OCI-LY1 (cell line): ENCODE measurements around the gene FOXC1.

ENCODE experiments used
- H2AFZ ChIP-seq: fragments of 200-600 bp; sonication (generic), shearing (Covaris generic); 2 replicates; pipeline ENCODE4 v1.6.0; 2014; ENCODE audit warnings: antibody characterized with exemption, mild to moderate bottlenecking, low read length
- H3F3A ChIP-seq: fragments of 200-600 bp; sonication (generic), shearing (Covaris generic); 2 replicates; pipeline ENCODE4 v1.6.0; 2014; ENCODE audit warnings: mild to moderate bottlenecking, antibody characterized with exemption, low read length, moderate library complexity; ENCODE audit not compliant: insufficient read depth
- H3K27ac ChIP-seq: fragments of 200-600 bp; sonication (generic); 2 replicates; pipeline ENCODE4 v1.5.1; 2014; ENCODE audit warnings: low read length, mixed run types, mild to moderate bottlenecking, low read depth; ENCODE audit not compliant: poor library complexity, severe bottlenecking
- H3K27me3 ChIP-seq: fragments of 200-600 bp; sonication (generic); 2 replicates; pipeline ENCODE4 v1.6.0; 2014; ENCODE audit warnings: antibody characterized with exemption, mild to moderate bottlenecking, low read length, moderate library complexity; ENCODE audit not compliant: insufficient read depth
- H3K36me3 ChIP-seq: fragments of 200-600 bp; sonication (generic); 2 replicates; pipeline ENCODE4 v1.6.1; 2014; ENCODE audit warnings: mild to moderate bottlenecking, antibody characterized with exemption, low read length, moderate library complexity, mixed read lengths; ENCODE audit not compliant: insufficient read depth
- H3K4me1 ChIP-seq: fragments of 200-600 bp; sonication (generic); 2 replicates; pipeline ENCODE4 v1.5.1; 2014; ENCODE audit warnings: mild to moderate bottlenecking, low read length, moderate library complexity; ENCODE audit not compliant: insufficient read depth, severe bottlenecking
- H3K4me2 ChIP-seq: fragments of 200-600 bp; sonication (generic), shearing (Covaris generic); 2 replicates; pipeline ENCODE4 v1.6.1; 2014; ENCODE audit warnings: low read length
- H3K4me3 ChIP-seq: fragments of 200-600 bp; sonication (generic); 2 replicates; pipeline ENCODE4 v1.5.1; 2014; ENCODE audit warnings: low read length, low read depth, mild to moderate bottlenecking, mixed read lengths; ENCODE audit not compliant: poor library complexity, severe bottlenecking
- H3K79me2 ChIP-seq: fragments of 200-600 bp; shearing (Covaris generic); 2 replicates; pipeline ENCODE4 v1.6.1; 2016; ENCODE audit warnings: mixed run types, low read length, mixed read lengths; ENCODE audit not compliant: insufficient read depth
- H3K9ac ChIP-seq: fragments of 200-600 bp; sonication (generic), shearing (Covaris generic); 2 replicates; pipeline ENCODE4 v1.6.1; 2014; ENCODE audit warnings: mild to moderate bottlenecking, low read length, mixed read lengths
- H3K9me2 ChIP-seq: fragments of 200-600 bp; sonication (generic), shearing (Covaris generic); 2 replicates; pipeline ENCODE4 v1.6.1; 2014; ENCODE audit warnings: low read depth, mild to moderate bottlenecking, low read length, mixed read lengths
- H3K9me3 ChIP-seq: fragments of 200-600 bp; shearing (Covaris generic); 2 replicates; pipeline ENCODE4 v1.6.1; 2014; ENCODE audit warnings: low read length, mixed read lengths
- H4K20me1 ChIP-seq: fragments of 200-600 bp; sonication (generic), shearing (Covaris generic); 2 replicates; pipeline ENCODE4 v1.6.0; 2016; ENCODE audit warnings: mild to moderate bottlenecking, low read length; ENCODE audit not compliant: insufficient read depth
- EZH2 ChIP-seq: fragments of 200-600 bp; sonication (generic), shearing (Covaris generic); IDR thresholded peaks from 2 replicates; pipeline ENCODE4 v1.8.0; 2017; ENCODE audit warnings: borderline replicate concordance, mixed run types, mild to moderate bottlenecking, antibody characterized with exemption, low read length, moderate library complexity, mixed read lengths
- TF ChIP-seq, protein P1 (sequence below): fragments of 200-600 bp; sonication (generic), shearing (Covaris generic); IDR thresholded peaks from 2 replicates; pipeline ENCODE4 v1.5.1; 2017; ENCODE audit warnings: mild to moderate bottlenecking, antibody characterized with exemption, low read length, moderate library complexity, mixed read lengths

FOXC1 gene

DNA sequence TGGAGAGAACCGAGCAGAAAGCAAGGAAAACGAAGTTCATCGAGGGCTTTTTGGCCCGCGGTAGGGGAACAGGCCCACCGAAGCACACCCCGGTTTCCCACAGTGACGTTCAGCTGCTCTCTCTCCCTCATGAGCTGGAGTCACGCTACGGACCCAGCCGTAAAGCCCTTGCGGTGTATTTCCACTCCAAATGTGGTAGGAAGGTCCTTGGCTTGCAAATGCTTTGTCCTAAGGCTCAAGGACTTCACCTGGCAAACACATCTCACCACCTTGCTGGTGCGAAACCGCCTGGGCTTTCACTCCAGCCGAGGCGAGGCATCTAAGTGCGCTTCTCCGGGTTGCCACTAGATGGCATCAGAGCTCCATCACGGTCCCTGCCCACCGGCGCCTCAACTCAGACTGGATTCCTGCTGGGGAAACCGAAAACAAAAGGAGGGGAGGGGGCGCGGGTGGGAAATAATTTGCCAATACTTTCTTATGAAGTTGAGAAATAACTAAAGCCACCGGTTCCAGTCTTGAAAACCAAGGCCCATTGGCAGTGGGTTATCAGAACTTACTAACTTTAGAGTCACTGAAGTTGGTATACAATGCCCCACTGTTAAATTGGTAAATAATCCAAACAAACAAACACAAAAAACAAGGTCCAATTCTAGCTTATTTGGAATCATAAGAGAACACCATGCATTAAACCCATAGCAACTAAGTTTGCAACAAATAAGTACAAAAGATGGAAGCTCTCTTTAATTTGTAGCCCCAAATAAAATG lies 13.4 kb upstream of the FOXC1 start:
- Histone ChIP-seq H3K9me2 (no peaks in the 10 kb centered on the region), H3K4me1 (no peaks in the 10 kb centered on the region), H3K27ac (no peak overlapping the region), H3K4me3 (no peak overlapping the region), H4K20me1 (no peaks in the 10 kb centered on the region), H3K79me2 (no peaks in the 10 kb centered on the region), H3K27me3 (peaks cover 12% of the 10 kb centered on the region; the same call in 1 of the 2 replicates), H3K9me3 (no peaks in the 10 kb centered on the region), H3K4me2 (no peak overlapping the region), H3K9ac (no peak overlapping the region), H2AFZ (no peak overlapping the region), H3F3A (no peaks in the 10 kb centered on the region), H3K36me3 (no peaks in the 10 kb centered on the region)
- TF ChIP-seq, protein P1, sequence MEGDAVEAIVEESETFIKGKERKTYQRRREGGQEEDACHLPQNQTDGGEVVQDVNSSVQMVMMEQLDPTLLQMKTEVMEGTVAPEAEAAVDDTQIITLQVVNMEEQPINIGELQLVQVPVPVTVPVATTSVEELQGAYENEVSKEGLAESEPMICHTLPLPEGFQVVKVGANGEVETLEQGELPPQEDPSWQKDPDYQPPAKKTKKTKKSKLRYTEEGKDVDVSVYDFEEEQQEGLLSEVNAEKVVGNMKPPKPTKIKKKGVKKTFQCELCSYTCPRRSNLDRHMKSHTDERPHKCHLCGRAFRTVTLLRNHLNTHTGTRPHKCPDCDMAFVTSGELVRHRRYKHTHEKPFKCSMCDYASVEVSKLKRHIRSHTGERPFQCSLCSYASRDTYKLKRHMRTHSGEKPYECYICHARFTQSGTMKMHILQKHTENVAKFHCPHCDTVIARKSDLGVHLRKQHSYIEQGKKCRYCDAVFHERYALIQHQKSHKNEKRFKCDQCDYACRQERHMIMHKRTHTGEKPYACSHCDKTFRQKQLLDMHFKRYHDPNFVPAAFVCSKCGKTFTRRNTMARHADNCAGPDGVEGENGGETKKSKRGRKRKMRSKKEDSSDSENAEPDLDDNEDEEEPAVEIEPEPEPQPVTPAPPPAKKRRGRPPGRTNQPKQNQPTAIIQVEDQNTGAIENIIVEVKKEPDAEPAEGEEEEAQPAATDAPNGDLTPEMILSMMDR: peak; percentile 95
- no peak for TF ChIP-seq EZH2

DNA sequence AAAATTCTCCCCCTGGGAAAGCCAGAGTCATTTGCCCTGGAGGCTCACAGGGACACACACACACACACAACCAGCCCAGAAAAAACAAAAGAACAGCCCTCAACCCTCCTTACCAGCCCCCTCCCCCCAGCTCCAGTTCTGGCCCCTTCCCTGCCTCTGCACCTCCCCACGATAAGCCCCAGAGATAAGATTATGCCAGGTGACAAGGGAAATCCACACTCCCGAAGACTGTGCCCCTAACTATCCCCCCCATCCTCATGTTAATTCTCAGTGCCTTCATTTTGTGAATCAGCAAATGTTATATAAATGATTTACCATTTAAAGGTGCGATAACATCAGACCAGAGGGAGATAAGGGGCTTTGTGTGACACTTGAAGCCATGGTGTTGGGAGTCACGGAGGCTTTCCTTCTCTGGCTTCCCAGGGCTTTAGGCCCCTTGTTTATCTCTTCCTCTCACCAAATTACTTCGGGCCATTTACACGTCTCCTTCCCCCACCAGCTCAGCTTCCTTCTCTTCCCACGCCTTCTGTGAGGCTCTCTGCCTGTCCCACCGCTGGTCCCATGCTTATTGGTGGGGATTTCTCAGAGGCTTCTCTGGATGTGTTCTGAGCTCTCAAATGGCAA lies 12.5 kb upstream of the FOXC1 start:
- Histone ChIP-seq H3K4me1 (no peaks in the 10 kb centered on the region), H3K9me3 (no peaks in the 10 kb centered on the region), H3K4me2 (no peak overlapping the region), H3K27ac (no peak overlapping the region), H3F3A (no peaks in the 10 kb centered on the region), H2AFZ (no peak overlapping the region), H3K9me2 (no peaks in the 10 kb centered on the region), H3K9ac (no peak overlapping the region), H4K20me1 (no peaks in the 10 kb centered on the region), H3K27me3 (peaks cover 12% of the 10 kb centered on the region; the same call in 1 of the 2 replicates), H3K4me3 (no peak overlapping the region), H3K36me3 (no peaks in the 10 kb centered on the region), H3K79me2 (no peaks in the 10 kb centered on the region)
- TF ChIP-seq, protein P1: no peak
- no peak for TF ChIP-seq EZH2

DNA sequence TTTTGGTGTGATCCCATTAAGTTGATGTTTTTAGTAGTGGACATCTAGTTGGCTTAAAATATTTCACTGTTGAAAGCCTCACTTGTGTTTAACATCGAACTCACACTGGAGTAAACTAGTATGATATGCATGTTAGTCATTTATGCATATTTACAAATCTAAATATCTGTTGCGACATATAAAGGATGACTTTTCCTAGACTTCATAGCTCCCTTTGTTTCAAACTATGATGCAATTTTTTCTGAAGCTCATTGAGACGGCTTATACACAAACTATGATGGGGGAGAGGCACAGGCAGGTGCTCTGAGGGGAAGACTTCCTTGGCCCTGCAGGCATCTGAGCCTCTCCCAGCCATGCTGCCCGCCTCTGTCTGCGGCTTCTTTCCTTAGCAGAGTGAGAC lies 11.8 kb upstream of the FOXC1 start:
- Histone ChIP-seq H3K9ac (no peak overlapping the region), H3K4me2 (no peak overlapping the region), H3K79me2 (no peaks in the 10 kb centered on the region), H3K4me3 (no peak overlapping the region), H3K27ac (no peak overlapping the region), H4K20me1 (no peaks in the 10 kb centered on the region), H2AFZ (no peak overlapping the region), H3K4me1 (no peaks in the 10 kb centered on the region), H3K36me3 (no peaks in the 10 kb centered on the region), H3K27me3 (peaks cover 12% of the 10 kb centered on the region; the same call in 1 of the 2 replicates), H3K9me2 (no peaks in the 10 kb centered on the region), H3F3A (no peaks in the 10 kb centered on the region), H3K9me3 (no peaks in the 10 kb centered on the region)
- TF ChIP-seq, protein P1: no peak
- no peak for TF ChIP-seq EZH2
